ENCODE data around the gene FOXD1.

The FOXD1 gene

GRCh38 chr5:73438645-73439470 lies 9.7 kb downstream of the FOXD1 start:
- Histone ChIP-seq H3K9me3 (ENCODE audit: control insufficient read depth, low read length) (no peaks in the 10 kb centered on the region), H3K4me1 (ENCODE audit: control insufficient read depth, insufficient read depth, low read length, poor library complexity, severe bottlenecking) (peaks cover 19% of the 10 kb centered on the region), H3K27ac (ENCODE audit: low read depth, low read length, severe bottlenecking) (no peak overlapping the region), H3K4me3 (ENCODE audit: extremely low read depth, insufficient read depth, low read length, poor library complexity, severe bottlenecking) (no peak overlapping the region), H3K36me3 (ENCODE audit: control insufficient read depth, insufficient read depth, low read length) (no peaks in the 10 kb centered on the region)
- WGBS, 2 experiments (ENCODE audit: insufficient coverage in 2 of 2) = 33 to 54% methylated on average over 1 to 2 of the region's 5 CpGs

- H3K36me3 ChIP-seq (ENCODE audit: control insufficient read depth, insufficient read depth, low read length) = no peaks in the 10 kb centered on the region
- WGBS, 2 experiments (ENCODE audit: insufficient coverage in 2 of 2) = 0 to 4% methylated on average over 11 to 12 of the region's 18 CpGs
- no peaks in the 10 kb centered on the region for H3K9me3 ChIP-seq (ENCODE audit: control insufficient read depth, low read length)
- peaks cover 19% of the 10 kb centered on the region for H3K4me1 ChIP-seq (ENCODE audit: control insufficient read depth, insufficient read depth, low read length, poor library complexity, severe bottlenecking)
- peak overlapping the region; percentile 86 for H3K27ac ChIP-seq (ENCODE audit: low read depth, low read length, severe bottlenecking)
- peak overlapping the region; percentile 36 for H3K4me3 ChIP-seq (ENCODE audit: extremely low read depth, insufficient read depth, low read length, poor library complexity, severe bottlenecking)
Observed at GRCh38 chr5:73437777-73438644, 10.6 kb downstream of the FOXD1 start.

GRCh38 chr5:73437101-73437776 lies 11.3 kb downstream of the FOXD1 start:
- H3K36me3 ChIP-seq (ENCODE audit: control insufficient read depth, insufficient read depth, low read length) = no peaks in the 10 kb centered on the region
- H3K9me3 ChIP-seq (ENCODE audit: control insufficient read depth, low read length) = no peaks in the 10 kb centered on the region
- peak overlapping the region; percentile 36 for H3K4me3 ChIP-seq (ENCODE audit: extremely low read depth, insufficient read depth, low read length, poor library complexity, severe bottlenecking)
- 0 to 2% methylated on average over 49 to 63 of the region's 69 CpGs for WGBS, 2 experiments (ENCODE audit: insufficient coverage in 2 of 2)
- peak overlapping the region; percentile 86 for H3K27ac ChIP-seq (ENCODE audit: low read depth, low read length, severe bottlenecking)
- H3K4me1 ChIP-seq (ENCODE audit: control insufficient read depth, insufficient read depth, low read length, poor library complexity, severe bottlenecking) = peaks cover 19% of the 10 kb centered on the region

- Histone ChIP-seq H3K9me3 (ENCODE audit: control insufficient read depth, low read length) (no peaks in the 10 kb centered on the region), H3K36me3 (ENCODE audit: control insufficient read depth, insufficient read depth, low read length) (no peaks in the 10 kb centered on the region), H3K4me3 (ENCODE audit: extremely low read depth, insufficient read depth, low read length, poor library complexity, severe bottlenecking) (peak overlapping the region; percentile 36), H3K4me1 (ENCODE audit: control insufficient read depth, insufficient read depth, low read length, poor library complexity, severe bottlenecking) (peaks cover 19% of the 10 kb centered on the region), H3K27ac (ENCODE audit: low read depth, low read length, severe bottlenecking) (peak overlapping the region; percentile 86)
- WGBS, 2 experiments (ENCODE audit: insufficient coverage in 2 of 2) = 1% methylated on average over 61 to 63 of the region's 66 CpGs
Observed at GRCh38 chr5:73436535-73437100, 12.0 kb downstream of the FOXD1 start.

- 8 to 9% methylated on average over 13 to 33 of the region's 35 CpGs for WGBS, 2 experiments (ENCODE audit: insufficient coverage in 2 of 2)
Observed at GRCh38 chr5:73435759-73436534, 12.6 kb downstream of the FOXD1 start.

GRCh38 chr5:73434907-73435306 lies 13.7 kb downstream of the FOXD1 start:
- Histone ChIP-seq H3K27ac (ENCODE audit: low read depth, low read length, severe bottlenecking) (no peak overlapping the region), H3K9me3 (ENCODE audit: control insufficient read depth, low read length) (no peaks in the 10 kb centered on the region), H3K4me3 (ENCODE audit: extremely low read depth, insufficient read depth, low read length, poor library complexity, severe bottlenecking) (peak overlapping the region; percentile 9), H3K4me1 (ENCODE audit: control insufficient read depth, insufficient read depth, low read length, poor library complexity, severe bottlenecking) (peaks cover 19% of the 10 kb centered on the region), H3K36me3 (ENCODE audit: control insufficient read depth, insufficient read depth, low read length) (no peaks in the 10 kb centered on the region)
- no CpG with 5 or more reads among the region's 1 CpG for WGBS, 2 experiments (ENCODE audit: insufficient coverage in 2 of 2)

More at GRCh38 chr5:73435759-73436534, 12.6 kb downstream of the FOXD1 start:
- Histone ChIP-seq H3K4me3 (ENCODE audit: extremely low read depth, insufficient read depth, low read length, poor library complexity, severe bottlenecking) (peak overlapping the region; percentile 36), H3K27ac (ENCODE audit: low read depth, low read length, severe bottlenecking) (peak overlapping the region; percentile 86), H3K9me3 (ENCODE audit: control insufficient read depth, low read length) (no peaks in the 10 kb centered on the region), H3K36me3 (ENCODE audit: control insufficient read depth, insufficient read depth, low read length) (no peaks in the 10 kb centered on the region), H3K4me1 (ENCODE audit: control insufficient read depth, insufficient read depth, low read length, poor library complexity, severe bottlenecking) (peaks cover 19% of the 10 kb centered on the region)

GRCh38 chr5:73434461-73434860 lies 14.1 kb downstream of the FOXD1 start:
- H3K4me1 ChIP-seq (ENCODE audit: control insufficient read depth, insufficient read depth, low read length, poor library complexity, severe bottlenecking) = peaks cover 19% of the 10 kb centered on the region
- 100% methylated on average over 1 of the region's 1 CpG; no CpG with 5 or more reads in 1 of the 2 experiments for WGBS, 2 experiments (ENCODE audit: insufficient coverage in 2 of 2)
- H3K36me3 ChIP-seq (ENCODE audit: control insufficient read depth, insufficient read depth, low read length) = no peaks in the 10 kb centered on the region
- no peak overlapping the region for H3K4me3 ChIP-seq (ENCODE audit: extremely low read depth, insufficient read depth, low read length, poor library complexity, severe bottlenecking)
- no peaks in the 10 kb centered on the region for H3K9me3 ChIP-seq (ENCODE audit: control insufficient read depth, low read length)
- no peak overlapping the region for H3K27ac ChIP-seq (ENCODE audit: low read depth, low read length, severe bottlenecking)

- Histone ChIP-seq H3K4me3 (ENCODE audit: extremely low read depth, insufficient read depth, low read length, poor library complexity, severe bottlenecking) (no peak overlapping the region), H3K9me3 (ENCODE audit: control insufficient read depth, low read length) (no peaks in the 10 kb centered on the region), H3K36me3 (ENCODE audit: control insufficient read depth, insufficient read depth, low read length) (no peaks in the 10 kb centered on the region), H3K4me1 (ENCODE audit: control insufficient read depth, insufficient read depth, low read length, poor library complexity, severe bottlenecking) (peaks cover 16% of the 10 kb centered on the region), H3K27ac (ENCODE audit: low read depth, low read length, severe bottlenecking) (no peak overlapping the region)
- whole genome bisulfite sequencing, 2 experiments (ENCODE audit: insufficient coverage in 2 of 2) = no CpG with 5 or more reads among the region's 1 CpG
Observed at GRCh38 chr5:73433982-73434342, 14.6 kb downstream of the FOXD1 start.

- 40 to 89% methylated on average over 1 of the region's 4 CpGs for WGBS, 2 experiments (ENCODE audit: insufficient coverage in 2 of 2)
- Histone ChIP-seq H3K36me3 (ENCODE audit: control insufficient read depth, insufficient read depth, low read length) (no peaks in the 10 kb centered on the region), H3K4me1 (ENCODE audit: control insufficient read depth, insufficient read depth, low read length, poor library complexity, severe bottlenecking) (peaks cover 12% of the 10 kb centered on the region), H3K4me3 (ENCODE audit: extremely low read depth, insufficient read depth, low read length, poor library complexity, severe bottlenecking) (no peak overlapping the region), H3K9me3 (ENCODE audit: control insufficient read depth, low read length) (no peaks in the 10 kb centered on the region), H3K27ac (ENCODE audit: low read depth, low read length, severe bottlenecking) (no peak overlapping the region)
Observed at GRCh38 chr5:73433272-73433981, 15.2 kb downstream of the FOXD1 start.
